GM12873 (cell line): ENCODE results near the gene HBZ.

ENCODE experiments used
- CTCF ChIP-seq: IDR thresholded peaks from 2 replicates; pipeline ENCODE4 v1.5.1; 2012; ENCODE audit warnings: low read depth, mild to moderate bottlenecking, moderate library complexity, low read length, control low read depth; ENCODE audit not compliant: insufficient read depth; ENCODE audit errors: missing control alignments

The HBZ gene

GRCh38 chr16:152141-153128 lies at the start of gene HBZ:
Gene HBZ, plus strand, starts transcription at chr16:152644. Its CDS starts 266 bp downstream, at chr16:152910.
- no peak for TF ChIP-seq CTCF

GRCh38 chr16:104355-104754 lies 48.1 kb upstream of the HBZ start:
- TF ChIP-seq CTCF: no peak

DNA sequence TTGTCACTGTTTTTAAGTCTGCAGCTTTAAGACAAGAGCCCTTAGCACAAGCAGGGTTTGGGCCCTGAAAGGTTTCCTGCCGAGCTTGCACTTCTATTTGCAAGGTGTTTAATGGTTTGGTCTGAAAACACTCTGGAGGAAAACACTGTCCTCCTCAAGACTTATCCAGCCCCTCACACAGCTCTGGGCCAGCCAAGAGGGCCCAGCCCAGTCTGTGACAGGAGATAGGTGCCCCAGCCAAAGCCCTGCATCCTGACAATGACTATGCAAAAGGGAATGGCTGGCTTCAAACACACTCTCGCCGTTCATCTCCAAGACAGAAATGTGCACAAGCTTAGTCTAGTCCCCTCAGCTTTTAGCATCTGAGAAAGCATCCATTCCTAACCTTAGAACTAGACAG lies 47.5 kb upstream of the HBZ start:
- TF ChIP-seq CTCF: no peak

GRCh38 chr16:105521-105920 lies 46.9 kb upstream of the HBZ start:
- no peak for TF ChIP-seq CTCF

DNA sequence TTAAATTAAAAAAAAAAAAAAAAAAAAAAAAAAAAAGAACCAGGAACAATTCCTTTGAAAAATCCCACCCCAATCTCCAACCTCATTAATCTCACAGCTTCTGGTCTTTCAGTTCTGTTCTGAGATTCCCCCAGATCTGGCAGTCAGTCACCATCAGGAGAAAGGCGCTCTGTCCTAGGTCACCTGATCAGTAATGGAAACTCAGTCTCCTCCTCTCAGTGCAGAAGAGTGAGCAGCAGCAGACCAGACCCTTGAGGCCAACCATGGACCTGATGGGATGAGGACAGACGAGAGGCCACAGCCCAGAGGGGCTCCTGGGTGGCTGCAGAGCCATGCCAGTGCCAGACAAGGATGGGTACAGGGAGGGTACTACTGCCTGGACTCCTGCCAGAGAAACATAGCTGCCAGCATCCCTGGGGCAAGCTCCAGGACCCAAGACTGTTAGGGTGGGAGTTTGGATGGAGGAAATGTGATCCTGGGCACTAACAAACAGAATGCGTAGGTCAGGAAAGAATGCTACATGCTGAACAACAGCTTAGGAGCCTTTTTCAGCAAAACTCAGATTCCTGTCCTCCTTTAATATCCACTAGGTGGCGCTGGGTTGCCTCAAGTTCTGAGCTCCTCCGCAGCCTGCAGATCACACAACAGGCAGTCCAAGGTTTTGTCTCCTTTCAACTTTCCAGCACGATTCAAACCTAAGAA lies 45.7 kb upstream of the HBZ start:
- TF ChIP-seq CTCF: peak; percentile 85

GRCh38 chr16:112153-112840 lies 40.1 kb upstream of the HBZ start:
- TF ChIP-seq CTCF: no peak

DNA sequence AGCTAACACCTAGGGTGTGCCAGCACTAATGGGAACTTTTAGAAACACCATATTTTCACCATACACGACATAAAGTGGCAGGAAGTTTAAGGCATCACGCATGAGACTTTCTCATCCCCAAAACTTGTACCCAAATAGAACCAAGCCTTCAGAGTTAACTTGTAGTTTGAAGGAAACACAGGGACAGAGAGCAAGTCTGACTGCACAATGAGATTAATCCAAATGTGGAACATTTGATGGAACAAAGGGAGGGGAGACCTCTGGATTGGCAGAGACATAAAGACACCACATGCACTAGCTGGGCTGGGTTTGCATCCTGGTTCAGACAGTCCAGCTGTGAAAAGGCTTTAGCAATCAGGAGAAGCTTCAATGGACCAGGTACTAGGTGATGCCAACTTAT lies 38.1 kb upstream of the HBZ start:
- TF ChIP-seq CTCF: no peak
